Stimulated activated CD4-positive, alpha-beta T cell treated with anti-CD3 and anti-CD28 coated beads, Interleukin-15, amount 100 ng/mL, for 1 hour (primary cell): ENCODE results near the gene CIBAR2.

ENCODE experiments used
- DNase-seq, 2 donors: peaks; one replicate each; pipeline ENCODE4 v3.0.0-alpha.2; 2020; ENCODE audit warnings: low read depth in 1 of 2, low spot score in 1 of 2

Gene CIBAR2

GRCh38 chr16:85144026-85144915, 32.0 kb upstream of the CIBAR2 start:
- DNase-seq = no peak

GRCh38 chr16:85142771-85143211, 30.5 kb upstream of the CIBAR2 start:
- no peak for DNase-seq

GRCh38 chr16:85142129-85142513, 29.8 kb upstream of the CIBAR2 start:
- DNase-seq = no peak

- no peak for DNase-seq
These were observed 29.3 kb upstream of the CIBAR2 start for GRCh38 chr16:85141491-85142128.

GRCh38 chr16:85140455-85141012, 28.3 kb upstream of the CIBAR2 start:
- no peak for DNase-seq

- DNase-seq = no peak
These were observed 27.6 kb upstream of the CIBAR2 start for GRCh38 chr16:85139881-85140339.

GRCh38 chr16:85138825-85139627, 26.8 kb upstream of the CIBAR2 start:
- DNase-seq = no peak

GRCh38 chr16:85138073-85138824, 26.0 kb upstream of the CIBAR2 start:
- DNase-seq = no peak

- no peak for DNase-seq
These were observed 25.2 kb upstream of the CIBAR2 start for GRCh38 chr16:85137323-85138072.

- no peak for DNase-seq
These were observed 24.5 kb upstream of the CIBAR2 start for GRCh38 chr16:85136702-85137322.

- DNase-seq = no peak
These were observed 24.0 kb upstream of the CIBAR2 start for GRCh38 chr16:85136213-85136701.

GRCh38 chr16:85134789-85135142, 22.5 kb upstream of the CIBAR2 start:
- DNase-seq = no peak

GRCh38 chr16:85134076-85134788, 22.0 kb upstream of the CIBAR2 start:
- DNase-seq = no peak

GRCh38 chr16:85133290-85133599, 21.0 kb upstream of the CIBAR2 start:
- DNase-seq = no peak

GRCh38 chr16:85132456-85133289, 20.4 kb upstream of the CIBAR2 start:
- no peak for DNase-seq

GRCh38 chr16:85130705-85131028, 18.4 kb upstream of the CIBAR2 start:
- no peak for DNase-seq

- DNase-seq = no peak
These were observed 17.8 kb upstream of the CIBAR2 start for GRCh38 chr16:85129876-85130704.
